T47D (cell line): ENCODE measurements around the gene UGT1A6.

Source experiments
- DNase-seq, 2 experiments: peaks; one replicate each; pipeline versions ENCODE4 v3.0.0 to v3.0.0-alpha.2; 2011 to 2012; ENCODE audit warnings: low read depth in 1 of 2, low spot score in 1 of 2
- JUND ChIP-seq: IDR thresholded peaks from 2 replicates; pipeline ENCODE4 v1.6.1; 2012; ENCODE audit warnings: low read depth
- in situ Hi-C: cut with HindIII; loops from 2 replicates; pipeline ENCODE4 v1.10.0; 2016; ENCODE audit warnings: low sequenced_read_pairs, low pct_unique_long_range_greater_than_20kb

Gene UGT1A6

DNA sequence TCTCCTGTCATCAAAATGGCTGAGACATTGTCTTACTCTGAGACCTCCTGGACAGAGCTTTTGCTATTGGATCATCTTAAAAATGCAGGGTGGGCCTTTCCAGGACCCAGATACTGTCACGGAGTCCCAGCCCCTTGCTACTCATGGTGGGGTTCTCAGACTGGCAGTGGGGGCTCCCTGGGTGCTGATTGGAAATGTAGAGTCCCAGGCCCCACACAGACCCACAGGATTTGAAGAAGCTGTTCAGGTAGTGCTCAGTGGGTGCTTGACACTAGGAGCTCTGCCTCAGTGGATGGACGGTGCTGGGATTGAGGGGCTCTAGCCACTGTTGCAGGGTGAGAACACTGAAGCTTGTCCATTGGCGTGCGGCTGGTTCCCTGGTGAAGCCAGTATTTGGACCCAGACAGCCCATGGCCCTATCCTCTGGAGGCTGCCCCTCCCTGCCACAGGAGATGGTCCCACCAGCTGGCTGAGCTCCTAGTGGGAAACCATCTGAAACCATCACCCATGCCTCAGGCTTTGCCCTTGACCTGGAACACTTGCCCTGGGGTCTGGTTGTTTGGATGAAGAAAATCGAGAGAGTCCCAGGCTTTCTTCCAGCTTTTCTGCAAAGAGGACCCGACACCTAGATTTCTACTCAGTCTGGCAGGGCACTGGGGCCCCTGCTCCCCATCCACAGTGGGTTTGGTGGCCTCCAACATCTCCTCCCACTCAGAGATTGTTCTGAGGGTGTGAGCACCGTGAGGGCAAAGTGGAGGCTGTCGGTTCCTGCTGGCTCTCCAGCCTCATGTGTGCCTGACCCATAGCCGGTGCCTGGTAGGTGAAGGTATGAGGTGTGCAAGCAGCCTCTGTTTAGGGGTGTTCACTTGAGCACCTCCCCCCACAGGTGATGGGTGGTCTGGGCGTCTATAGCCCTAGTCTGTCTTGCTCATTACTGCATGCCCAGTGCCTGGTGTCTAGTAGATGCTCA, 115.6 kb downstream of the UGT1A6 start:
- no peak for DNase-seq
- no peak for TF ChIP-seq JUND
- in situ Hi-C loops: no loop called here

DNA sequence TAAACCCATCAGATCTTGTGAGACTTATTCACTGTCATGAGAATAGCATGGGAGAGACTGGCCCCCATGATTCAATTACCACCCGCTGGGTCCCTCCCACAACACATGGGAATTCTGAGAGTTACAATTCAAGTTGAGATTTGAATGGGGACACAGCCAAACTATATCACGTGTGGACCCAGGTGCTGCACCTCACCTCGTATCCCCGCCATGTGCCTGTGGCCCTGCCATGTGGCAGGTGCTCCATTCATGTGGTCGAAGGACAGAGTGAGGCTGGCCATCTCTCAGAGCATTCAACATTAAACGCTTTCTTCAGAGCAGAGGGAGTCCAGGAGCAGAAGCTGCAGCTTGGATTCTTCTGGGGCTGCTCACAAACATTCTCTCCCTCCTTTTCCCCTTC, 117.7 kb downstream of the UGT1A6 start:
- TF ChIP-seq JUND: no peak
- no peak for DNase-seq
- in situ Hi-C loops: no loop called here

DNA sequence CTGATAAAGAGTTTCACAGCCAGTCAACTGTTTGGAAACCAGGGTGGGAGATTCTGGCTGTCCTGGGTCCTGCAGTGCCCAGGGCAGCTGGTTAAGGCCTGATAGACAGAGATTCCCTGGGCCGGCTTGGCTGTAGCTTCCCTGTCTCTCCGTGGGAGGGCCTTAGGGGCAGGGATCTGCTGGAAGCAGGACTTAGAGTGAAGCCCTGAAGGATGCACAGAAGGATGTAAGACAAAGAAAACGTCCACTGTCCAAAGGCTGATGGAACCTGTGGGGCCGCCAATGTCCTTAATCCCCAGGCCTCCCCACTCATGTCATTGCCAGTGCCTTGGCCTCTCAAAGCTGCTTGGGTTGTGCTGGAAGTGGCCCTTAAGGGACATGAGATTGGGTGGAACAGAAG, 118.4 kb downstream of the UGT1A6 start:
- in situ Hi-C loops: no loop called here
- no peak for TF ChIP-seq JUND
- DNase-seq: no peak

DNA sequence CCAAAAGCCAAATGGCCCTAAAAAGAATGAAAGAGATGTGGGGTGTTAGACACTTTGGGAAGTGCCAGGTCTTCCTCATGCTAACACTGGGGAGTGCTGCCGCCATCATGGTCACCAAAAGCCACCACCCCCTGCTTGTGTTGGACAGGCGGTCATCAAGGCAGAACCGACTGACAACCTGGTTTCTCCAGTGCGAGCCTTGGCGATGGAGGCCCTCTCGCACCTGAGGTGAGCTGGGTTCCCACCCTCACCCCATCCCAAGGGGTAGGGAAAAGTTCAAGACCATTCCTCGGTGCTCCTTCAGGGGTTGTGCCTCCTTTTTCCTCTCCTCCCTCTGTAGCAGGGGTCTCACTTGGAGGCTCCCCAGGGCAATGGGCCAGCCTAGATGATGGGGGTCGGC, 119.0 kb downstream of the UGT1A6 start:
- in situ Hi-C loops: no loop called here
- no peak for TF ChIP-seq JUND
- DNase-seq: no peak

- no peak for DNase-seq
- TF ChIP-seq JUND: no peak
- in situ Hi-C loops: no loop called here
These were observed 120.8 kb downstream of the UGT1A6 start for GRCh38 chr2:233813236-233814055.

GRCh38 chr2:233814056-233814835, 121.6 kb downstream of the UGT1A6 start:
- TF ChIP-seq JUND: no peak
- DNase-seq: peak in 1 of 2 experiments; percentile 26
- in situ Hi-C loops: no loop called here

GRCh38 chr2:233815861-233816260, 123.2 kb downstream of the UGT1A6 start:
- in situ Hi-C loops: no loop called here
- no peak for DNase-seq
- TF ChIP-seq JUND: no peak

GRCh38 chr2:233816334-233816733, 123.6 kb downstream of the UGT1A6 start:
- DNase-seq: no peak
- TF ChIP-seq JUND: no peak
- in situ Hi-C loops: no loop called here

DNA sequence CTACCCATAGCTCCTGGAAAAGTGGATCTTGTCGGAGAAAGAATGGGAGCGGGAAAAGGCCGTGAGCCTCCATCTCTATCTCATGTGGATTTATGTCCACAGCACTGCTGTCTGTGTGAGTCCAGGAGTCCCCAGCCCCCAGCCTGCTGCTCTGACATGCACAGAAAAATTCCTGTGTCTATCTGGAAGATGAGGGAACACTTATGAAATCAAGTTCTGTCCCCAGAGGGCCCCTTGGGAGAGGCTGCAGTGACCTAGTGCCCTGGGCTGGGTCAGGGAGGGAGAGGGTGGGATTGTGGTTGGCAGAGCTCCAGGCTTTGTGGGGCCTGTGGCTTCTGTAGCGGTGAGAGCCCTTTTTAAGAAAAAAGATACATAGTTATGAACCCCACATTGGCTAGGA, 124.1 kb downstream of the UGT1A6 start:
- no peak for TF ChIP-seq JUND

GRCh38 chr2:233817361-233817911, 124.7 kb downstream of the UGT1A6 start:
- in situ Hi-C loops: no loop called here
- TF ChIP-seq JUND: no peak
- no peak for DNase-seq

More for the DNA sequence above, 124.1 kb downstream of the UGT1A6 start:
- in situ Hi-C loops: no loop called here
- no peak for DNase-seq

- in situ Hi-C loops: no loop called here
- DNase-seq: no peak
- TF ChIP-seq JUND: no peak
These were observed 125.4 kb downstream of the UGT1A6 start for GRCh38 chr2:233817995-233818638.
